Astrocyte (in vitro differentiated cells and primary cell): ENCODE data around the gene CEP89. TPM values are rescaled to one million over a fixed set of nuclear protein-coding genes. Genes with fewer than 3 reads are reported as not detected.

ENCODE experiments used
- DNase-seq: peaks from one replicate; pipeline ENCODE4 v3.0.0-alpha.2; 2010; ENCODE audit warnings: low read depth
- FAIRE-seq: peaks from 2 replicates; lab custom pipeline; 2011; peaks lifted over from hg19 to GRCh38; lab: Jason Lieb, UNC
- H2AFZ ChIP-seq: 2 replicates; pipeline ENCODE4 v1.6.0; 2012; ENCODE audit warnings: low read depth, low read length, inconsistent platforms
- H3K27ac ChIP-seq: 2 replicates; pipeline ENCODE4 v1.5.1; 2011; ENCODE audit warnings: low read depth, low read length, inconsistent platforms
- H3K27me3 ChIP-seq: 2 replicates; pipeline ENCODE4 v1.6.0; 2011; ENCODE audit warnings: low read length, inconsistent platforms; ENCODE audit not compliant: insufficient read depth
- H3K36me3 ChIP-seq: 2 replicates; pipeline ENCODE4 v1.5.1; 2011; ENCODE audit warnings: low read length, inconsistent platforms; ENCODE audit not compliant: insufficient read depth
- H3K4me1 ChIP-seq: 2 replicates; pipeline ENCODE4 v1.5.1; 2011; ENCODE audit warnings: low read length, inconsistent platforms; ENCODE audit not compliant: insufficient read depth
- H3K4me2 ChIP-seq: 2 replicates; pipeline ENCODE4 v1.6.0; 2012; ENCODE audit warnings: low read length, inconsistent platforms
- H3K4me3 ChIP-seq: 2 replicates; pipeline ENCODE4 v1.5.1; 2011; ENCODE audit warnings: low read depth, mild to moderate bottlenecking, low read length, inconsistent platforms; ENCODE audit not compliant: insufficient read depth
- H3K79me2 ChIP-seq: 2 replicates; pipeline ENCODE4 v1.6.0; 2012; ENCODE audit warnings: mild to moderate bottlenecking, low read length, inconsistent platforms; ENCODE audit not compliant: insufficient read depth
- H3K9ac ChIP-seq: 2 replicates; pipeline ENCODE4 v1.6.0; 2012; ENCODE audit warnings: mild to moderate bottlenecking, low read length, inconsistent platforms
- H3K9me3 ChIP-seq: 2 replicates; pipeline ENCODE4 v1.5.1; 2012; ENCODE audit warnings: low read depth, mild to moderate bottlenecking, low read length, inconsistent platforms; ENCODE audit not compliant: insufficient read depth
- H4K20me1 ChIP-seq: 2 replicates; pipeline ENCODE4 v1.6.0; 2012; ENCODE audit warnings: low read length, inconsistent platforms; ENCODE audit not compliant: insufficient read depth
- H3K27ac Mint-ChIP-seq: one replicate; pipeline ENCODE4 v1.8.0; 2021; ENCODE audit warnings: mild to moderate bottlenecking, mixed read lengths; ENCODE audit not compliant: unreplicated experiment
- H3K27me3 Mint-ChIP-seq: one replicate; pipeline ENCODE4 v1.8.0; 2021; ENCODE audit warnings: low read depth, mixed read lengths; ENCODE audit not compliant: unreplicated experiment
- H3K36me3 Mint-ChIP-seq: one replicate; pipeline ENCODE4 v1.8.0; 2021; ENCODE audit warnings: low read depth, mixed read lengths; ENCODE audit not compliant: unreplicated experiment
- H3K4me1 Mint-ChIP-seq: one replicate; pipeline ENCODE4 v1.8.0; 2021; ENCODE audit warnings: low read depth, mixed read lengths; ENCODE audit not compliant: unreplicated experiment
- H3K4me3 Mint-ChIP-seq: one replicate; pipeline ENCODE4 v1.8.0; 2021; ENCODE audit warnings: mild to moderate bottlenecking, moderate library complexity, mixed read lengths; ENCODE audit not compliant: unreplicated experiment
- H3K9me3 Mint-ChIP-seq: one replicate; pipeline ENCODE4 v1.8.0; 2021; ENCODE audit warnings: mild to moderate bottlenecking, mixed read lengths; ENCODE audit not compliant: unreplicated experiment
- CTCF ChIP-seq: IDR thresholded peaks from 2 replicates; pipeline ENCODE4 v1.5.1; 2011; ENCODE audit warnings: low read depth, mild to moderate bottlenecking, inconsistent platforms, low read length, moderate library complexity; ENCODE audit not compliant: insufficient read depth
- EZH2 ChIP-seq: IDR thresholded peaks from 2 replicates; pipeline ENCODE4 v1.6.1; 2012; ENCODE audit warnings: mild to moderate bottlenecking, low read length, inconsistent platforms; ENCODE audit not compliant: insufficient read depth
- total RNA-seq: library from RNA; stranded (reverse); gene quantifications from 2 replicates; pipeline ENCODE4 v1.2.1, GENCODE V29; 2021

Gene CEP89
- total RNA-seq, 1 donor from 2014 or later = 28.3 TPM

- no peaks in the 10 kb centered on the region for H3K36me3 ChIP-seq
- Mint-ChIP-seq H3K27me3 (peaks cover 3% of the 10 kb centered on the region), H3K4me1 (no peaks in the 10 kb centered on the region)
These were observed 108.5 kb downstream of the CEP89 start for GRCh38 chr19:32863301-32863700.

GRCh38 chr19:32862741-32863140 lies 109.0 kb downstream of the CEP89 start:
- Histone ChIP-seq H3K79me2 (no peaks in the 10 kb centered on the region), H3K4me1 (no peaks in the 10 kb centered on the region), H3K9me3 (no peaks in the 10 kb centered on the region), H2AFZ (no peak overlapping the region), H3K27me3 (no peaks in the 10 kb centered on the region), H3K9ac (no peak overlapping the region), H3K4me3 (no peak overlapping the region), H4K20me1 (no peaks in the 10 kb centered on the region), H3K27ac (no peak overlapping the region), H3K36me3 (no peaks in the 10 kb centered on the region), H3K4me2 (no peak overlapping the region)
- no peak for FAIRE-seq
- no peak for DNase-seq
- no peaks in the 10 kb centered on the region for H3K4me1 Mint-ChIP-seq
- peaks cover 3% of the 10 kb centered on the region for H3K27me3 Mint-ChIP-seq
- H3K27ac Mint-ChIP-seq = no peak overlapping the region
- no peaks in the 10 kb centered on the region for H3K9me3 Mint-ChIP-seq
- H3K36me3 Mint-ChIP-seq = no peaks in the 10 kb centered on the region
- no peak overlapping the region for H3K4me3 Mint-ChIP-seq
- TF ChIP-seq EZH2 (no peak), CTCF (no peak)

More at GRCh38 chr19:32863301-32863700, 108.5 kb downstream of the CEP89 start:
- FAIRE-seq = no peak
- H3K9ac ChIP-seq = no peak overlapping the region
- H3K9me3 Mint-ChIP-seq = no peaks in the 10 kb centered on the region
- H4K20me1 ChIP-seq = no peaks in the 10 kb centered on the region
- H3K4me3 ChIP-seq = no peak overlapping the region
- no peak for DNase-seq
- no peak overlapping the region for H2AFZ ChIP-seq
- H3K27ac ChIP-seq = no peak overlapping the region
- no peaks in the 10 kb centered on the region for H3K9me3 ChIP-seq
- H3K4me2 ChIP-seq = no peak overlapping the region
- H3K36me3 Mint-ChIP-seq = no peaks in the 10 kb centered on the region
- H3K4me1 ChIP-seq = no peaks in the 10 kb centered on the region
- H3K27me3 ChIP-seq = no peaks in the 10 kb centered on the region
- no peak overlapping the region for H3K4me3 Mint-ChIP-seq
- TF ChIP-seq EZH2 (no peak), CTCF (no peak)
- H3K27ac Mint-ChIP-seq = no peak overlapping the region
- H3K79me2 ChIP-seq = no peaks in the 10 kb centered on the region

- no peak overlapping the region for H3K4me3 Mint-ChIP-seq
These were observed 109.6 kb downstream of the CEP89 start for GRCh38 chr19:32862173-32862572.

More at GRCh38 chr19:32862173-32862572, 109.6 kb downstream of the CEP89 start:
- Histone ChIP-seq H3K9me3 (no peaks in the 10 kb centered on the region), H3K4me2 (no peak overlapping the region), H4K20me1 (no peaks in the 10 kb centered on the region), H3K27ac (no peak overlapping the region), H2AFZ (no peak overlapping the region), H3K36me3 (no peaks in the 10 kb centered on the region), H3K4me1 (no peaks in the 10 kb centered on the region), H3K79me2 (no peaks in the 10 kb centered on the region), H3K9ac (no peak overlapping the region), H3K4me3 (no peak overlapping the region), H3K27me3 (no peaks in the 10 kb centered on the region)
- Mint-ChIP-seq H3K27me3 (peaks cover 3% of the 10 kb centered on the region), H3K9me3 (no peaks in the 10 kb centered on the region), H3K4me1 (no peaks in the 10 kb centered on the region), H3K36me3 (no peaks in the 10 kb centered on the region), H3K27ac (no peak overlapping the region)
- DNase-seq (no peak), FAIRE-seq (no peak)
- TF ChIP-seq CTCF (no peak), EZH2 (no peak)
